UCSD-AML1 (cell line): Measurements from ENCODE around the gene KREMEN2.

Experiments used
- DNase-seq: peaks from one replicate; lab custom pipeline; 2025; ENCODE audit not compliant: unreplicated experiment; lab: John Stamatoyannopoulos, UW

The KREMEN2 gene

GRCh38 chr16:3000540-3000939 lies 36.5 kb downstream of the KREMEN2 start:
- DNase-seq = no peak

GRCh38 chr16:3001316-3001715 lies 37.2 kb downstream of the KREMEN2 start:
- no peak for DNase-seq

GRCh38 chr16:3003582-3004270 lies 39.7 kb downstream of the KREMEN2 start:
- DNase-seq = peak; percentile 99

- DNase-seq = peak; percentile 46
These were observed 40.2 kb downstream of the KREMEN2 start for GRCh38 chr16:3004319-3004718.

GRCh38 chr16:3004781-3005284 lies 40.8 kb downstream of the KREMEN2 start:
- DNase-seq = peak; percentile 52

GRCh38 chr16:3007059-3007956 lies 43.2 kb downstream of the KREMEN2 start:
- DNase-seq = peak; percentile 51

GRCh38 chr16:3007957-3008689 lies 44.0 kb downstream of the KREMEN2 start:
- DNase-seq = peak; percentile 82

- DNase-seq = no peak
These were observed 44.6 kb downstream of the KREMEN2 start for GRCh38 chr16:3008690-3009037.

- DNase-seq = no peak
These were observed 45.7 kb downstream of the KREMEN2 start for GRCh38 chr16:3009568-3010390.

- DNase-seq = no peak
These were observed 46.4 kb downstream of the KREMEN2 start for GRCh38 chr16:3010510-3010909.

GRCh38 chr16:3012246-3012645 lies 48.2 kb downstream of the KREMEN2 start:
- no peak for DNase-seq

- no peak for DNase-seq
These were observed 48.8 kb downstream of the KREMEN2 start, which contains the start of gene CLDN9 for GRCh38 chr16:3012828-3013420. Gene CLDN9, plus strand, starts transcription at chr16:3012923. Its CDS starts 440 bp downstream, at chr16:3013363.

GRCh38 chr16:3013491-3013951 lies 49.4 kb downstream of the KREMEN2 start:
- DNase-seq = no peak

GRCh38 chr16:3013998-3014690 lies 50.1 kb downstream of the KREMEN2 start:
- no peak for DNase-seq

GRCh38 chr16:3014971-3015370 lies 50.9 kb downstream of the KREMEN2 start:
- no peak for DNase-seq

GRCh38 chr16:3015865-3016521 lies 51.9 kb downstream of the KREMEN2 start:
- DNase-seq = no peak

GRCh38 chr16:3017344-3017743 lies 53.3 kb downstream of the KREMEN2 start:
- no peak for DNase-seq
